Measurements from ENCODE around the gene KCNAB3.

KCNAB3 gene

GRCh38 chr17:7940743-7941142 lies 11.1 kb upstream of the KCNAB3 start:
- no peak for DNase-seq (ENCODE audit: low read depth in 2 of 2)

GRCh38 chr17:7940034-7940433 lies 10.4 kb upstream of the KCNAB3 start:
- DNase-seq (ENCODE audit: low read depth in 2 of 2) = no peak

DNA sequence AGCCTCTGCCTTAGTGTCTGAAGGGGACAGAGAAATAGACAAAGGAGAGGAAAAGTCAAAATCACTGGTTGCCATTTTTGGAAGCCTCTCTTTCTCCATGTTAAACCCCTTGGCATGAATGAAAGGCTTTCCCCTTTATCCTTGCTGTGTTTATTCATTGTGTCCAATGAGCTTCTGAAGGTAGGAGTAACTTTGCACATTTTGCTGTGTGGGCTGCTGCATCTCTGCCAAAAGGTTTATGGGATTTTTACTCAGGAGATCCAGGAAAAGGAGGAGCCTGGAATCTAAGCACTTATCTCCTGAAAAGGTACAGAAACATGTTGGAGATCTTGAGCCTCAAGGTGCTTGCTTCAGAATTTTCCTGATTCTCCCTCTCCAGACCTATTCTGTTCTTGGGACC lies 6.2 kb upstream of the KCNAB3 start:
- DNase-seq (ENCODE audit: low read depth in 2 of 2) = no peak

GRCh38 chr17:7932949-7933348 lies 3.3 kb upstream of the KCNAB3 start:
- DNase-seq (ENCODE audit: low read depth in 2 of 2) = no peak

DNA sequence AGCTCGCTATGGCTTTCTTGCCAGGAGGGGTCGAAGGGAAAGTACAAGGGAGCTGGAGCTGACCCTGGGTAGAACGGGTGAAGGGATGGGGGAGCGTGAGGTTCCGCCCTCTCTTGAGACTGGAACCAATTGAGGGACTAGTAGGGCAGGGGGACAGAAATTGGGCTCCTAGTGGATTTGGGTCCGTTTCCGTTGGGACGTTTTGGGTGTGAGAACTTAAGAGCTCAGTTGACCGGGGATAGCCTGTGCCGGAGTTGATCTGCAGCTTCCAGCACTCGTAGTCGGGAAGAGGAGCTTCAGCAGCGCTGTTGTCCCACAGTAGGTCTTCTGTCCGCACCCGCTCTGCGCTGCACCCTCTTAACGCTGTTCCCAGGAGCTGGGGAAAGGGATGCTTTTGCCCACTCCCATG lies 2.8 kb upstream of the KCNAB3 start:
- no peak for DNase-seq (ENCODE audit: low read depth in 2 of 2)

DNA sequence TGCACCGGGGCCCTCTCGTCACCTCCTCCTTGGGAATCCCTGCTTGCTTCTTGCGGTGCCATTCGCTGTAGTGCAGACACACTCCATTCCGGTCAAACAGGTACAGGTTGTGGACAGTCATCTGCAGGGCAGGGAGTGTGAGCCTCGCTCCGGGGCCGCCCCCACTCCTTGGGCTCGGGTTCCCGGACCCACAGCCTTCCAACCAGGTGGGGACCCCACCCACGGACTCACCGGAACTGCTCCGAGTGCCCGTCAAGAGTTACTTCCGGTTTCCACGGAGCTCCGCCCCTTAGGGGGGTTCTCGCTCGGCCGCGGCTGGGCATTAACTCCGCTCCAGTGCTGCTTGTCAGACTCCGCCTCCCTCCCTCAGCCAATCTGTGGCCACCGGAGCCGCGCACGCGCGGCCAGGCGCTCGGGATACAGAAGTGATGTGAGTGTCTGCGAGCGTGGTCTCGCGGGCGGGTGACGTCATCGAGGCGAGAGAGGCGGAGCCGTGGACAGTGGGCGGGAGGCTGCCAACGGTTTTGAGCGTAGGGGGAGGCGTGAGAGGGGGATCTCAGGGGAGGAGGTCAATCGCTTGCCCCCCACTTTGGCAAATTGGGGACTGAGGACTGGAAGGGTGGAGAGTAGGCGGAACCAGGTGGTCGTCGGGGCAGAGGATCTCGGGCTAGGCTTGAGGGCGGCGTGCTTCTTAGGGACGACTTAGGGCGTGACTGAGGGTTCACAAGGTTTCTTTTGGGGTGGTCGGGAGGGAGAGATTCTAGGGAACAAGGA lies 2.2 kb upstream of the KCNAB3 start, which contains the start of the genes CNTROB and TRAPPC1:
TSS of gene CNTROB (plus strand) at position 498 of the 774 bp plus-strand sequence. CDS start 874 bp downstream, outside the sequence.
TSS of gene TRAPPC1 (minus strand) at position 238 of the 774 bp plus-strand sequence. CDS start at position 121, 117 bp downstream.
- DNase-seq (ENCODE audit: low read depth in 2 of 2) = peak; percentile 97 to 99

GRCh38 chr17:7930841-7931631 lies 1.4 kb upstream of the KCNAB3 start:
- no peak for DNase-seq (ENCODE audit: low read depth in 2 of 2)

- DNase-seq (ENCODE audit: low read depth in 2 of 2) = no peak
Observed at GRCh38 chr17:7927596-7927995, 2.1 kb downstream of the KCNAB3 start.

- DNase-seq (ENCODE audit: low read depth in 2 of 2) = peak; percentile 57 to 68
Observed at GRCh38 chr17:7922845-7923628, 6.6 kb downstream of the KCNAB3 start.

- no peak for DNase-seq (ENCODE audit: low read depth in 2 of 2)
Observed at GRCh38 chr17:7922269-7922844, 7.3 kb downstream of the KCNAB3 start.

GRCh38 chr17:7916808-7917207 lies 12.8 kb downstream of the KCNAB3 start:
- no peak for DNase-seq (ENCODE audit: low read depth in 2 of 2)

DNA sequence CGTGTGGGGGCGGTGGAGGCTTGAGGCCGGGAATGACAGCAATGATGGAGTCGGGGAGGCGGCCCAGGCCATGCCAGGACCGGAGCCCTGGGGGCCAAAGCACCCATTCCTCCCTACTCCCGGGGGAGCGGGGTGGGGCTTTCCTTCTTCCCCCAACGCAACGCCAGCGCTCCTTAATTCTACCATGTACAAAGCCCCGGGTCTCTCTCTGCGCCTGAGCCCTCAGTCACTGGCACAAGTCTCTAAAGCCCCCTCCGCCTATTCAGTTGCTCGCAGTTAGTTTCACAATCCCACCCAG lies 13.3 kb downstream of the KCNAB3 start:
- no peak for DNase-seq (ENCODE audit: low read depth in 2 of 2)

DNA sequence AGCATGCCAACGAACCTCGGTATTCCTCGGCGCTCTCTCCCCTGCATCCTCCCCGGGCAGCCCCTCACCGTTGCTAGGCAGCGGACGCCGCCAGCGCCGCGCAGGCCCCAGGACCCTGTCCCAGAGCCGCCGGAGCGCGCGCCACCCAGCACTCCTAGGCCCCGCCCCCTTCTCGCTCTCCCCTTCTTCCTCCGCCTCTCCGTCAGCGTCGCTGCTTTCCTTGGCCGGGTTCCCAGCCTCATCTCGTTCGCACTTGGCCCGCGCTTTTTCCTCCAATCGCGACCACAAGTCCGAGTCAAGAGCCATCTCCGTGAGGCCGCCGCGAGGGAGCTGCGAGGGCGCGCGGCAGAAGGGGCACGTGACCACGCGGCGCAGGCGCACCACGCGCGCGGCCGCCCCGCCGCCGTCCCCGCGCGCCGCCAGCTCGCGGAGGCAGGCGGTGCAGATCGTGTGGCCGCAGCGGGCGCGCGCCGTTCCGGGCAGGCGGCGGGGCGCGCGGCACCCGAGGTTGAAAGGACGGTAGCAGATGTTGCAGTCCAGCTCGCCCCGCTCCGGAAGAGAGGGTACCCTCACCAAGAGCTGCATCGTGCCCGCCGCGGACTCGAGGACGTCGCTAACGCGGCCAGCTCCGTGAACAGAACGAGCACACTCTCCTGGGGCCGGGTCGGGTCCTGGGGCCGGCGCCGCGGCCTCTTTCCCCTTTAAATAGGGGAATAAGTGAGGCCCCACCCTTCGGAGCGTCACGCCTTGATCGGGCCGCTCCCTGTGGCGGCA lies 13.9 kb downstream of the KCNAB3 start, which contains the start of gene RNF227:
TSS of gene RNF227 (minus strand) at position 679 of the 774 bp plus-strand sequence. CDS start at position 585, 94 bp downstream.
- DNase-seq (ENCODE audit: low read depth in 2 of 2) = peak; percentile 57 to 61

GRCh38 chr17:7915179-7915610 lies 14.5 kb downstream of the KCNAB3 start:
- no peak for DNase-seq (ENCODE audit: low read depth in 2 of 2)

DNA sequence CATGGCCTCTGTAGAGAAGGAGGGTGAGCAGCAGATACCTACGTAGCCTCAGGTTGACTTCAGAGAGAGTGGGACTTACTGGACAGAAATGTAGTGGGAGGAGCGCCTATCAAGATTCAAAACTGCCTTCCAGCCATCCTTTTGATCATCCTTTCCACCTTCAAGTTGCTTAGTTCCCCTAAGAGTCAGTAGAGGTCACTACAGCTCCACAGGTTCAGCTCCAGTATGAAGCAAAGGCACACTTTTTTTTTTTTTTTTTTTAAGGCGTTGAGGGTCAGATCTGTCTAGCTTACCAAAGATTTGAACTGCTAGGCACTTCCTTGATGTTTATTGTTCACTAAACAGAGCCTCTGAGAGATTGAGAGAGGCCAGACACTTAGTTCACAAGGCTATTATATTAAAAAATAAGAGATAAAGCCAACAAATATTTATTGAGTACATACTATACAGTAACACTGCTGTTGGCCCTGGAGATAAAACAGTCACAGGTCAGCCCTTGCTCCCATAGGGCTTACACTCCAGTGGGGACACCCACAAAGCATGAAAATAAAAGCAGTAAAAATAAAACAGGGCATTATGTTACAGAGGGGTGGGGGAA lies 16.6 kb downstream of the KCNAB3 start:
- no peak for DNase-seq (ENCODE audit: low read depth in 2 of 2)

GRCh38 chr17:7911116-7911515 lies 18.5 kb downstream of the KCNAB3 start:
- no peak for DNase-seq (ENCODE audit: low read depth in 2 of 2)

GRCh38 chr17:7910711-7911110 lies 18.9 kb downstream of the KCNAB3 start:
- no peak for DNase-seq (ENCODE audit: low read depth in 2 of 2)

DNA sequence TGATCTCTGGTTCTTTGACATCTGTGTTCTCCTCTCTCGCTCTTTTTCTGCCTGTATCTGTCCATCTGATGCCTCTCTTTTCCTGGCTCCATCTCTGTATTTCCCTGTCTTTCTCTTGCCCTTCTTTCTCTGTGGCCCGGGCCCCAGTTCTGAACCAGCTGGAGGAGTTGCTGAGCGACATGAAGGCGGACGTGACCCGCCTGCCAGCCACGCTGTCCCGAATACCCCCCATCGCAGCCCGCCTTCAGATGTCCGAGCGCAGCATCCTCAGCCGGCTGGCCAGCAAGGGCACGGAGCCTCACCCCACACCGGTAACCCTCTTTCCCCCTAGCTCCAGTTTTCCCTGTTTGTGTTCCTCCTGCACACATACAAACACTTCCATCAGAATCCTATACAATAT lies 19.4 kb downstream of the KCNAB3 start:
- no peak for DNase-seq (ENCODE audit: low read depth in 2 of 2)

GRCh38 chr17:7909089-7909488 lies 20.6 kb downstream of the KCNAB3 start:
- DNase-seq (ENCODE audit: low read depth in 2 of 2) = no peak

All from stimulated activated CD8-positive, alpha-beta memory T cell treated with anti-CD3 and anti-CD28 coated beads, Interleukin-7, amount 100 ng/mL, for 1 hour (primary cell).